RWPE1 (cell line): ENCODE data around the gene EPHB1.

Experiments used
- CTCF ChIA-PET: fragments of 350-600 bp; sonication (Branson Sonifier 250); formaldehyde crosslinking; extraction: SDS; loops from one replicate; lab custom pipeline; 2021; lab: Yijun Ruan, JAX
- POLR2A ChIA-PET: fragments of 400-600 bp; formaldehyde crosslinking; extraction: SDS; loops from one replicate; lab custom pipeline; 2020; ENCODE audit warnings: antibody characterized with exemption; ENCODE audit not compliant: low non-redundant PET; lab: Yijun Ruan, JAX
- DNase-seq: peaks from one replicate; pipeline ENCODE4 v3.0.0; 2012; ENCODE audit warnings: low spot score
- H3K27ac ChIP-seq: fragments of 450-650 bp; 2 replicates; pipeline ENCODE4 v1.5.1; 2017
- CTCF ChIP-seq: fragments of 450-650 bp; conservative IDR thresholded peaks from 2 replicates; pipeline ENCODE4 v1.5.1; 2017; ENCODE audit warnings: low read depth, mild to moderate bottlenecking

EPHB1 gene

GRCh38 chr3:134944429-134944828 is 149.4 kb downstream of the EPHB1 start:
- TF ChIP-seq CTCF: no peak
- ChIA-PET POLR2A (no interaction called here), CTCF (no interaction called here)

GRCh38 chr3:134949150-134949549 is 154.1 kb downstream of the EPHB1 start:
- POLR2A ChIA-PET: no interaction called here
- CTCF ChIA-PET: interaction anchor here (0.6 kb wide), 1 partner anchor 65 kb away, joined by 3 read pairs; no protein-coding TSS in a partner anchor
- no peak overlapping the region for H3K27ac ChIP-seq
- no peak for DNase-seq
- TF ChIP-seq CTCF: no peak

More at GRCh38 chr3:134944429-134944828, 149.4 kb downstream of the EPHB1 start:
- no peak for DNase-seq
- H3K27ac ChIP-seq: no peak overlapping the region

- POLR2A ChIA-PET: no interaction called here
- DNase-seq: no peak
- CTCF ChIA-PET: no interaction called here
- no peak for TF ChIP-seq CTCF
- H3K27ac ChIP-seq: no peak overlapping the region
Observed at GRCh38 chr3:134952371-134952770, 157.3 kb downstream of the EPHB1 start.

- POLR2A ChIA-PET: no interaction called here
- no peak overlapping the region for H3K27ac ChIP-seq
- CTCF ChIA-PET: no interaction called here
- TF ChIP-seq CTCF: no peak
- no peak for DNase-seq
Observed at GRCh38 chr3:134955874-134956273, 160.8 kb downstream of the EPHB1 start.

GRCh38 chr3:134956395-134956794 is 161.3 kb downstream of the EPHB1 start:
- CTCF ChIA-PET: no interaction called here
- no peak for DNase-seq
- no peak overlapping the region for H3K27ac ChIP-seq
- TF ChIP-seq CTCF: no peak
- POLR2A ChIA-PET: no interaction called here

- no peak for TF ChIP-seq CTCF
- ChIA-PET CTCF (no interaction called here), POLR2A (no interaction called here)
- DNase-seq: no peak
- no peak overlapping the region for H3K27ac ChIP-seq
Observed at GRCh38 chr3:134956844-134957243, 161.8 kb downstream of the EPHB1 start.

GRCh38 chr3:134959516-134959915 is 164.5 kb downstream of the EPHB1 start:
- no peak overlapping the region for H3K27ac ChIP-seq
- ChIA-PET POLR2A (no interaction called here), CTCF (no interaction called here)
- no peak for TF ChIP-seq CTCF
- DNase-seq: no peak
